Measurements from ENCODE around the gene TUBB3.
"Not testable (repeated sequence)": the region's sequence is repeated elsewhere in the genome, so short reads cannot be mapped to it uniquely, and the experiment has no call there.

TUBB3 gene

DNA sequence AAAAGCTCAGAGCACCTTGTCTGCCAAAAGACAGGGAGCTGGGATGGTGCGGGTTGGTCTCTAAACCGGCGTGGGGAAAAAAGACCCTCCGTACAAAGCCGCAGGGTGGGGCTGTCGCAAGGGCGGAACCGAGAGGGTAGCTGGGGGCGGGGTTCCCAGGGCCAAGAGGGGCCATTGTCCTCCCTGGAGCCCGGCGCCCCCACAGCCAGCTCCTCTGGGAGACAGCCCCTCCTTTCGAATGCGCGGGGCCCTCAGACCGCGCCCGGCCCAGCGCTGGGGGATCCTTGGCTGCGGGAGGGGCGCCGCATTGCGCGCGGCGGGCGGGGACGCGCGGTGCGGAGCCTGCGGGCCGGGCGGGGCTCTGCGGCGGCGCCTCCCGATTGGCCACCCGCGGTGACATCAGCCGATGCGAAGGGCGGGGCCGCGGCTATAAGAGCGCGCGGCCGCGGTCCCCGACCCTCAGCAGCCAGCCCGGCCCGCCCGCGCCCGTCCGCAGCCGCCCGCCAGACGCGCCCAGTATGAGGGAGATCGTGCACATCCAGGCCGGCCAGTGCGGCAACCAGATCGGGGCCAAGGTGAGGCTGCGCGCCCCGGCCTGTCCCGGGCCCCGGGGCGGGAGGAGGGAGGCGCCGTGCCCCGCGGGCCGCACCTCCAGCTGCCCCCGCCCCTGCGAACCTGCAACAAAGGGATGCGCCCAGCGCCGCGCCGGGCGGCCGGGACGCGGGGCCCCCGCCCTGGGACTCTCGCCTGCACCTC is at the start of gene TUBB3:
TSS of gene TUBB3 (plus strand) at position 459 of the 756 bp plus-strand sequence. CDS start at position 519, 60 bp downstream.
- H3K4me3 ChIP-seq (replicated peaks in 1 of 2; ENCODE audit: low read depth in 2 of 2, low read length in 2 of 2) = peak within 1 kb of the TSS; percentile 85 to 91
- DNase-seq (ENCODE audit: low read depth in 2 of 2) = peak; percentile 79 to 90
- TF ChIP-seq, protein P1, sequence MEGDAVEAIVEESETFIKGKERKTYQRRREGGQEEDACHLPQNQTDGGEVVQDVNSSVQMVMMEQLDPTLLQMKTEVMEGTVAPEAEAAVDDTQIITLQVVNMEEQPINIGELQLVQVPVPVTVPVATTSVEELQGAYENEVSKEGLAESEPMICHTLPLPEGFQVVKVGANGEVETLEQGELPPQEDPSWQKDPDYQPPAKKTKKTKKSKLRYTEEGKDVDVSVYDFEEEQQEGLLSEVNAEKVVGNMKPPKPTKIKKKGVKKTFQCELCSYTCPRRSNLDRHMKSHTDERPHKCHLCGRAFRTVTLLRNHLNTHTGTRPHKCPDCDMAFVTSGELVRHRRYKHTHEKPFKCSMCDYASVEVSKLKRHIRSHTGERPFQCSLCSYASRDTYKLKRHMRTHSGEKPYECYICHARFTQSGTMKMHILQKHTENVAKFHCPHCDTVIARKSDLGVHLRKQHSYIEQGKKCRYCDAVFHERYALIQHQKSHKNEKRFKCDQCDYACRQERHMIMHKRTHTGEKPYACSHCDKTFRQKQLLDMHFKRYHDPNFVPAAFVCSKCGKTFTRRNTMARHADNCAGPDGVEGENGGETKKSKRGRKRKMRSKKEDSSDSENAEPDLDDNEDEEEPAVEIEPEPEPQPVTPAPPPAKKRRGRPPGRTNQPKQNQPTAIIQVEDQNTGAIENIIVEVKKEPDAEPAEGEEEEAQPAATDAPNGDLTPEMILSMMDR (IDR thresholded peaks at IDR 0.05; ENCODE audit: low read depth, low read length) = peak; percentile 12

DNA sequence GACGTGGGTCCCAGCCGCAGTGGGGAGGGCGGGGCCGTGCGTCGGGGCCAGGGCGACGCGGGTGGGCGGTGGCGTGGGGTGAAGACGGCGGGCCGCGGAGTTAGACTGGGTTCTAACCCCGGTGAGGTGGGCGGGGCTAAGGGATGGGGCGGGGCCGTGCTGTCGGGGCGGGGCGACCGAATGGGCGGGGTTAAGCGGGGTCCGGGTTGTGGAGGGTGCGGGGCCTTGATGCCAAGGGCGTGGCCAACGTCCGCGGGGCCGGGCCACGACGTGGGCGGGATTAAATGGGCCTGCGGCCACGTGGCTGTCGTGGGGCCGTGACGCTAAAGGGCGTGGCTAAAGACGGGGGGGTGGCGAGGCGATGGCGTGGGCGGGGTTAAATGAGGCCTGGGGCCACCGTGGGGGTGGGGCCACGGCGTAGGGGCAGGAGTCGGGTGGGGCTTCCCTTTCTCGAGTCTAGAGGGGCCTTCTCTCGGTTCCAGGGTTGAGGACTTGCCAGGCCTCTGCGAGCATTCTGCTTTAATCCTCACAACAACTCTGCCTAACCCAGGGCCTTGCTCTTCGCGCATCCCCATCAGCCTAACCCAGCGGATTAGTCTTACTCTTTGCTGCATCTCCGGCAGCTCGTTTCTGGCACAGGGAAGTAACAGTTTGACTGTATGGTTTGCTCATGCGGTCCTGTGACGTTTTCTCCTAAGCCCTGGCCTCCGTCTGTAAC is 49.0 kb upstream of the TUBB3 start:
- DNase-seq (ENCODE audit: low read depth in 2 of 2) = peak; percentile 98 to 99
- TF ChIP-seq, protein P1 (IDR thresholded peaks at IDR 0.05; ENCODE audit: low read depth, low read length) = no peak
- peak overlapping the region; percentile 85 to 88 for H3K4me3 ChIP-seq (replicated peaks in 1 of 2; ENCODE audit: low read depth in 2 of 2, low read length in 2 of 2)

DNA sequence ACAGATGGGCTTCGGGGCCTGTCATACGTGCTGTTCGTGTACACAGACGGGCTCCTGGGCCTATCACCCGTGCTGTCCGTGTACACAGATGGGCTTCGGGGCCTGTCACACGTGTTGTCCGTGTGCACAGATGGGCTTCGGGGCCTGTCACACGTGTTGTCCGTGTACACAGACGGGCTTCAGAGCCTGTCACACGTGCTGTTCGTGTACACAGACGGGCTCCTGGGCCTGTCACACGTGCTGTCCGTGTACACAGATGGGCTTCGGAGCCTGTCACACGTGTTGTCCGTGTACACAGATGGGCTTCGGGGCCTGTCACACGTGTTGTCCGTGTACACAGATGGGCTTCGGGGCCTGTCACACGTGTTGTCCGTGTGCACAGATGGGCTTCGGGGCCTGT is 44.0 kb upstream of the TUBB3 start:
- H3K4me3 ChIP-seq (replicated peaks in 1 of 2; ENCODE audit: low read depth in 2 of 2, low read length in 2 of 2); DNase-seq (ENCODE audit: low read depth in 2 of 2): not testable (repeated sequence)

DNA sequence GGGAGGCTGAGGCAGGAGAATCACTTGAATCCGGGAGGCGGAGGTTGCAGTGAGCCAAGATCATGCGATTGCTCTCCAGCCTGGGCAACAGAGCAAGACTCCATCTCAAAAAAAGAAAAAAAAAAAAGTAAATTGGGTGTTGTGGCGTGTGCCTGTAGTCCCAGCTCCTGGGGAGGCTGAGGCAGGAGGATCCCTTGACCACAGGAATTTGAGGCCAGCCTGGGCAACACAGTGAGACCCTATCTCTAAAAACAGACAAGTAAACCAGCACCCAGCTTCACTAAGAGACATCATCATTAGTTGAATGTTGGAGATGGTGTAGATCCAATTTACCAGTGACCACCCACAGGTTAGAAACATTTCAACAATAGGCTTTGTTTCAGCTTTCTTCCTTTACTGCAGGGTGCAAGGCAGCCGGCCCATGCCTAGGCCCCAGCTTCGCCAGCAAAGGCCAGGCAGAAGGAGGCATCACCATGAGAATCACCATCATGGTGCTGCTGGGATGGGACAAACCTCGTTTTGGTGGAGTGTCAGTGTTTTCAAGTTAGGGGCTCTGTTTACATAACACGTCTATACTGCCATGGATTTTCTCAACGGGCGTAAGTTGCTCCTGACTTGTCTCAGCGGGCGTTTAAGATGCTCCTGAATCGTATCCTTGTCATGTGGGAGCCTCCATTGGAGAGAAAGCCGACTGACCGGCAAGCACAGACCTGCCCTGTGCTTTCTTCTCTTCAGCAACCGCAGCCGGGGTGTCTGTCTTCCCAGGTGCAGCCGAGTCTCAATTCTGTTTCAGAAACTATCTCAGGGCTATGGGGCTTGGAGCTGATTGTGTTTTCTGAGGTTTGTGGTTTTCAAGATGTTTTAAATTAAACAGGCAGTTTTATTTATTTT is 42.4 kb upstream of the TUBB3 start:
- DNase-seq (ENCODE audit: low read depth in 2 of 2) = no peak
- no peak overlapping the region for H3K4me3 ChIP-seq (replicated peaks in 1 of 2; ENCODE audit: low read depth in 2 of 2, low read length in 2 of 2)
- TF ChIP-seq, protein P1 (IDR thresholded peaks at IDR 0.05; ENCODE audit: low read depth, low read length) = no peak

DNA sequence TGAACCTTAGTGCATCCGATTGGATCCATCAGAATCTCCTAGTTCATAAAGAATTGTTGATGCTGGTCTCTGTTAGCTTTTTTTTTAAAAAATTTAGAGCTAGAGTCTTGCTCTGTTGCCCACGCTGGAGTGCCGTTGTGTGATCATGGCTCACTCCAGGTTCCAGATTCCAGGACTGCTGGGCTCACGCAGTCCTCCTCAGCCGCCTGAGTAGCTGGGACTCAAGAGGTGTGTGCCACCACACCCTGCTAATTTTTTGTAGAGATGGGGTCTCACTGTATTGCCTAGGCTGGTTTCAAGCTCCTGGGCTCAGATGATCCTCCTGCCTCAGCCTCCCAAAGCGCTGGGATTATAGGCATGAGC is 41.8 kb upstream of the TUBB3 start:
- TF ChIP-seq, protein P1 (IDR thresholded peaks at IDR 0.05; ENCODE audit: low read depth, low read length) = no peak
- DNase-seq (ENCODE audit: low read depth in 2 of 2) = no peak
- H3K4me3 ChIP-seq (replicated peaks in 1 of 2; ENCODE audit: low read depth in 2 of 2, low read length in 2 of 2) = no peak overlapping the region

DNA sequence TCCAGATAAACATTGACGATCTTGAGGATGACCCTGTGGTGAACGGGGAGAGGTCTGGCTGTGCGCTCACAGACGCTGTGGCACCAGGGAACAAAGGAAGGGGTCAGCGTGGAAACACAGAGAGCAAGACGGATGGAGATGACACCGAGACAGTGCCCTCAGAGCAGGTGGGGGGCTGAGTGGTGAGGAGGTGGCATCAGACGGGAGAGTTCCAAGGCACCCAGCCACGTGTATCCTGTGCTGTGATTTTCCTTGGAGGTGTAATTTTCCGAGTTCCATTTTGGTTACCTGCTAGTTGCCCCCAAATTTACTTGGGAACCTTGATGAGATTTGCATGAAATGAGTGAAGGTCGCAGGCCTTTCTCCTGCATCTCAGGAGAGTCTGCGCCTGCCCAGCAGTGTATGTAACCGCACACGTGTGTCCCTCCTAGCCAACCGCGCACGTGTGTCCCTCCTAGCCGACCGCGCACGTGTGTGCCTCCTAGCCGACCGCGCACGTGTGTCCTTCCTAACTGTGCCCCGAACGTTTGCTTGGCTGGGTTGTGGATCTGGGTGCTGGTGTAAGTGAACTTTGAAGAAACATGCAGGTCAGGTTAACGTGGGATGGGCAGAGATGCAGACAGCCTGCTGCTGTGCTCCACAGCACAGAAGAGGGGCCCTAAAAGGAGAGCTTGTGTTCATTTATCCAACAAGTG is 39.6 kb upstream of the TUBB3 start:
- TF ChIP-seq, protein P1 (IDR thresholded peaks at IDR 0.05; ENCODE audit: low read depth, low read length) = no peak
- H3K4me3 ChIP-seq (replicated peaks in 1 of 2; ENCODE audit: low read depth in 2 of 2, low read length in 2 of 2) = no peak overlapping the region
- no peak for DNase-seq (ENCODE audit: low read depth in 2 of 2)
